BE2C (cell line): ENCODE measurements around the gene CUEDC1.

Source experiments
- DNase-seq: peaks from one replicate; pipeline ENCODE4 v3.0.0-alpha.2; 2020
- H3K27me3 ChIP-seq: fragments of 250-450 bp; sonication (Bioruptor Pico); 2 replicates; pipeline ENCODE4 v1.5.1; 2020; ENCODE audit warnings: mild to moderate bottlenecking
- H3K36me3 ChIP-seq: fragments of 250-450 bp; sonication (Bioruptor Pico); 2 replicates; pipeline ENCODE4 v1.5.1; 2020; ENCODE audit warnings: mild to moderate bottlenecking
- H3K4me1 ChIP-seq: fragments of 250-450 bp; sonication (Bioruptor Pico); 2 replicates; pipeline ENCODE4 v1.5.1; 2020
- H3K4me3 ChIP-seq: 2 replicates; pipeline ENCODE4 v1.5.1; 2011; ENCODE audit warnings: low read depth, low read length
- H3K9me3 ChIP-seq: fragments of 250-450 bp; sonication (Bioruptor Pico); 2 replicates; pipeline ENCODE4 v1.5.1; 2020
- CTCF ChIP-seq: IDR thresholded peaks from 2 replicates; pipeline ENCODE4 v1.5.1; 2012; ENCODE audit warnings: mild to moderate bottlenecking, low read depth, low read length

CUEDC1 gene

GRCh38 chr17:57945996-57946797 lies 9.0 kb downstream of the CUEDC1 start:
- no peaks in the 10 kb centered on the region; the same call in 1 of the 2 replicates for H3K4me1 ChIP-seq
- TF ChIP-seq CTCF, result no peak
- no peaks in the 10 kb centered on the region for H3K9me3 ChIP-seq
- no peaks in the 10 kb centered on the region for H3K36me3 ChIP-seq
- H3K27me3 ChIP-seq, result no peaks in the 10 kb centered on the region
- H3K4me3 ChIP-seq, result no peak overlapping the region
- no peak for DNase-seq

DNA sequence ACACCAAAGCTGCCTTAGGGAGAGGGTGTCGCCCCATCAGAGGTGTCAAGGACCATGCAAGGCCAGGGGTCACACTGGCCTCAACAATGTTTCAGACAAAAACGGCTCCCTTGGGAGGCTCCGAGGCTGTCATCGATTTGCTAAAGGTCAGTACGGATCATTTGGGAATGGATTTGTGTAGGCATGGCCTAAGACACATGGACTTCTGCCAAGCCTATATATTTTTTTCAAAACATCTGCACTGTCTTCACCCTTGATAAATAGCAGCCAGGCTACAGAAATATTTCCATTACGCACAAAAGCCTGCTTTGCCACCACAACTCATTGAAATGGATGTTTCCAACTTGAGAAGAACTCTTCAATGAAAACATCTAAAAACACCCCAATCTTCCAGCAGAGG lies 10.3 kb downstream of the CUEDC1 start:
- Histone ChIP-seq H3K4me3 (no peak overlapping the region), H3K4me1 (no peaks in the 10 kb centered on the region; the same call in none of the 2 replicates), H3K27me3 (no peaks in the 10 kb centered on the region), H3K9me3 (no peaks in the 10 kb centered on the region), H3K36me3 (no peaks in the 10 kb centered on the region)
- no peak for DNase-seq
- TF ChIP-seq CTCF, result no peak

DNA sequence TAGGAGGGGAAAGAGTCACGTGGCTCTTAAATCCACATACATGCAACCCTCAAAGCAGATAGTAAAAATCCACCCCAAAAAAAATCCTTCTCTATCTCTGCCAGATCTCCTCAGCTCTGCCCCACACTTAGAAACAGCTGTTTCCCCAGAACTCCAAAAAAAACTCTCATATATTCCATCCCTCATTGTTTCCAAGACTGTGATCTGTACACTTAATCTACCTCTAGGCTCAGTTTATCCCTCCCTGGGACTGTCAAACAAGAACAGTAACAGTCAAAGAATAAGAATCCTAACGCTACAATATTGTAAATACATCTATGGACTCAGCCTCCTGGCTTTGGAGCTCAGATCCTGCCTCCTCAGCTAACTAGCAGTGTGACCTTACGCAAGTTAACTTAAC lies 11.6 kb downstream of the CUEDC1 start:
- Histone ChIP-seq H3K4me3 (no peak overlapping the region), H3K4me1 (no peaks in the 10 kb centered on the region; the same call in none of the 2 replicates), H3K9me3 (no peaks in the 10 kb centered on the region), H3K27me3 (no peaks in the 10 kb centered on the region), H3K36me3 (no peaks in the 10 kb centered on the region)
- no peak for DNase-seq
- TF ChIP-seq CTCF, result no peak

GRCh38 chr17:57943140-57943539 lies 12.1 kb downstream of the CUEDC1 start:
- H3K36me3 ChIP-seq, result no peaks in the 10 kb centered on the region
- DNase-seq, result no peak
- no peaks in the 10 kb centered on the region; the same call in 1 of the 2 replicates for H3K4me1 ChIP-seq
- no peak overlapping the region for H3K4me3 ChIP-seq
- no peaks in the 10 kb centered on the region for H3K27me3 ChIP-seq
- no peaks in the 10 kb centered on the region for H3K9me3 ChIP-seq
- no peak for TF ChIP-seq CTCF

- DNase-seq, result no peak
Measured at GRCh38 chr17:57941384-57942370, 13.5 kb downstream of the CUEDC1 start.

More at GRCh38 chr17:57941384-57942370, 13.5 kb downstream of the CUEDC1 start:
- H3K36me3 ChIP-seq, result no peaks in the 10 kb centered on the region
- H3K4me3 ChIP-seq, result no peak overlapping the region
- no peaks in the 10 kb centered on the region; the same call in 1 of the 2 replicates for H3K4me1 ChIP-seq
- H3K27me3 ChIP-seq, result no peaks in the 10 kb centered on the region
- TF ChIP-seq CTCF, result no peak
- H3K9me3 ChIP-seq, result no peaks in the 10 kb centered on the region
